Measurements from ENCODE around the gene OPA1.

GRCh38 chr3:193585530-193585929 is 7.5 kb upstream of the OPA1 start:
- TF ChIP-seq POLR2A (IDR thresholded peaks at IDR 0.05) (no peak), CTCF (IDR thresholded peaks at IDR 0.05) (no peak)
